Mesendoderm (in vitro differentiated cells): ENCODE measurements around the gene PPP1R9A. TPM values are rescaled to one million over a fixed set of nuclear protein-coding genes. Genes with fewer than 3 reads are reported as not detected.

Experiments
- DNase-seq: peaks from one replicate; pipeline ENCODE4 v3.0.0; 2013
- H2AK5ac ChIP-seq: 2 replicates; pipeline ENCODE4 v1.6.1; 2013; ENCODE audit warnings: low read length, inconsistent platforms
- H2BK120ac ChIP-seq: 2 replicates; pipeline ENCODE4 v1.6.1; 2013; ENCODE audit warnings: low read depth, mild to moderate bottlenecking, low read length, moderate library complexity, mixed read lengths
- H2BK15ac ChIP-seq: replicated peaks from 2 replicates; pipeline ENCODE4 v1.6.1; 2013; ENCODE audit warnings: low read depth, mild to moderate bottlenecking, moderate library complexity
- H2BK5ac ChIP-seq: 2 replicates; pipeline ENCODE4 v1.6.1; 2013; ENCODE audit warnings: low read length, inconsistent platforms
- H3K18ac ChIP-seq: 2 replicates; pipeline ENCODE4 v1.6.1; 2013; ENCODE audit warnings: mild to moderate bottlenecking, low read length, mixed read lengths
- H3K23ac ChIP-seq: one replicate; pipeline ENCODE4 v1.6.1; 2013; ENCODE audit warnings: low read length
- H3K27ac ChIP-seq: 2 replicates; pipeline ENCODE4 v1.5.1; 2013; ENCODE audit warnings: low read depth, mild to moderate bottlenecking, inconsistent platforms, low read length, moderate library complexity
- H3K27me3 ChIP-seq: 2 replicates; pipeline ENCODE4 v1.6.1; 2013; ENCODE audit warnings: low read length, control low read depth, mild to moderate bottlenecking, inconsistent platforms; ENCODE audit not compliant: insufficient read depth, poor library complexity
- H3K36me3 ChIP-seq: 2 replicates; pipeline ENCODE4 v1.6.1; 2013; ENCODE audit warnings: low read length, inconsistent platforms; ENCODE audit not compliant: control insufficient read depth, insufficient read depth
- H3K4ac ChIP-seq: one replicate; pipeline ENCODE4 v1.6.1; 2013; ENCODE audit warnings: low read depth, mild to moderate bottlenecking, low read length, moderate library complexity
- H3K4me1 ChIP-seq: 2 replicates; pipeline ENCODE4 v1.6.1; 2013; ENCODE audit warnings: low read depth, low read length, inconsistent platforms; ENCODE audit not compliant: control insufficient read depth
- H3K4me2 ChIP-seq: 2 replicates; pipeline ENCODE4 v1.6.1; 2013; ENCODE audit warnings: low read length
- H3K4me3 ChIP-seq: 2 replicates; pipeline ENCODE4 v1.5.1; 2013; ENCODE audit warnings: mild to moderate bottlenecking, low read length
- H3K56ac ChIP-seq: one replicate; pipeline ENCODE4 v1.6.1; 2013; ENCODE audit warnings: low read length
- H3K79me1 ChIP-seq: 2 replicates; pipeline ENCODE4 v1.6.1; 2013; ENCODE audit warnings: low read length, inconsistent platforms
- H3K79me2 ChIP-seq: 2 replicates; pipeline ENCODE4 v1.6.1; 2013; ENCODE audit warnings: mild to moderate bottlenecking, low read length; ENCODE audit not compliant: control insufficient read depth, insufficient read depth
- H3K9ac ChIP-seq: 2 replicates; pipeline ENCODE4 v1.6.1; 2013; ENCODE audit warnings: low read length, inconsistent platforms
- H4K5ac ChIP-seq: one replicate; pipeline ENCODE4 v1.6.1; 2013; ENCODE audit warnings: low read length
- H4K8ac ChIP-seq: one replicate; pipeline ENCODE4 v1.6.1; 2013; ENCODE audit warnings: low read depth, mild to moderate bottlenecking, control low read depth, low read length, moderate library complexity
- WGBS: extraction: QIAGEN DNeasy Blood & Tissue Kit; methylation state at CpG from one replicate; pipeline ENCODE4 v1.1.7; 2013; ENCODE audit warnings: low lambda C conversion rate, missing lambda C conversion rate; ENCODE audit not compliant: insufficient coverage; ENCODE audit errors: extremely low coverage; 5-methylcytosine and 5-hydroxymethylcytosine counted together
- small RNA-seq: library from polyadenylated mRNA; stranded (forward); fragments of <200 nt; extraction: miRNeasy Mini kit (QIAGEN cat#:217004); gene quantifications from one replicate; pipeline ENCODE3, GENCODE V24; 2013; ENCODE audit not compliant: insufficient read depth

PPP1R9A gene

GRCh38 chr7:95340491-95340890 lies 433.1 kb downstream of the PPP1R9A start:
- Histone ChIP-seq H3K23ac (no peak overlapping the region), H3K79me1 (no peaks in the 10 kb centered on the region), H4K5ac (no peak overlapping the region), H3K27me3 (no peaks in the 10 kb centered on the region), H2BK120ac (no peak overlapping the region), H3K4me1 (no peaks in the 10 kb centered on the region), H3K79me2 (no peaks in the 10 kb centered on the region), H3K4ac (no peak overlapping the region), H3K4me2 (no peak overlapping the region), H3K9ac (no peak overlapping the region), H3K36me3 (no peaks in the 10 kb centered on the region), H3K56ac (no peak overlapping the region), H2BK5ac (no peak overlapping the region), H4K8ac (no peak overlapping the region), H3K27ac (no peak overlapping the region), H3K18ac (no peak overlapping the region), H2AK5ac (no peak overlapping the region), H3K4me3 (no peak overlapping the region), H2BK15ac (no peak overlapping the region)
- no peak for DNase-seq
- WGBS: no CpG with 5 or more reads among the region's 2 CpGs

- H3K4me1 ChIP-seq: no peaks in the 10 kb centered on the region
- H4K8ac ChIP-seq: no peak overlapping the region
- H3K4me2 ChIP-seq: no peak overlapping the region
- H3K18ac ChIP-seq: no peak overlapping the region
- H3K4me3 ChIP-seq: no peak overlapping the region
- no peaks in the 10 kb centered on the region for H3K79me1 ChIP-seq
- no peak for DNase-seq
- H2BK5ac ChIP-seq: no peak overlapping the region
- H3K27ac ChIP-seq: no peak overlapping the region
- no peak overlapping the region for H3K23ac ChIP-seq
- H2AK5ac ChIP-seq: no peak overlapping the region
- H3K27me3 ChIP-seq: no peaks in the 10 kb centered on the region
- no peak overlapping the region for H2BK15ac ChIP-seq
- no CpG with 5 or more reads among the region's 3 CpGs for WGBS
- H3K4ac ChIP-seq: no peak overlapping the region
- H3K36me3 ChIP-seq: no peaks in the 10 kb centered on the region
- no peak overlapping the region for H2BK120ac ChIP-seq
- H3K9ac ChIP-seq: no peak overlapping the region
- no peak overlapping the region for H3K56ac ChIP-seq
- H3K79me2 ChIP-seq: no peaks in the 10 kb centered on the region
- no peak overlapping the region for H4K5ac ChIP-seq
Observed at GRCh38 chr7:95342029-95342428, 434.6 kb downstream of the PPP1R9A start.

- H2BK120ac ChIP-seq: no peak overlapping the region
- H2AK5ac ChIP-seq: no peak overlapping the region
- no peak overlapping the region for H3K23ac ChIP-seq
- H3K36me3 ChIP-seq: no peaks in the 10 kb centered on the region
- H4K8ac ChIP-seq: no peak overlapping the region
- H3K4me2 ChIP-seq: no peak overlapping the region
- H3K27ac ChIP-seq: no peak overlapping the region
- no CpG with 5 or more reads among the region's 4 CpGs for WGBS
- H3K4me1 ChIP-seq: no peaks in the 10 kb centered on the region
- H3K9ac ChIP-seq: no peak overlapping the region
- H3K27me3 ChIP-seq: no peaks in the 10 kb centered on the region
- H2BK5ac ChIP-seq: no peak overlapping the region
- H3K79me2 ChIP-seq: no peaks in the 10 kb centered on the region
- no peak overlapping the region for H3K18ac ChIP-seq
- DNase-seq: peak; percentile 60
- no peak overlapping the region for H4K5ac ChIP-seq
- H3K56ac ChIP-seq: no peak overlapping the region
- H2BK15ac ChIP-seq: no peak overlapping the region
- no peaks in the 10 kb centered on the region for H3K79me1 ChIP-seq
- H3K4me3 ChIP-seq: no peak overlapping the region
- no peak overlapping the region for H3K4ac ChIP-seq
Observed at GRCh38 chr7:95342642-95343307, 435.4 kb downstream of the PPP1R9A start.

Small RNA genes within 50 kb of the gene (small RNA-seq; reads per million reads assigned to genes)
- not detected for gene AC002429.1
- not detected for gene HINT1P2
- gene RNU4-16P: not detected
